Heart left ventricle (tissue), 13 donors: ENCODE results near the gene UPK3BL2.
"Not testable (repeated sequence)": the region's sequence is repeated elsewhere in the genome, so short reads cannot be mapped to it uniquely, and the experiment has no call there.

ENCODE experiments used
- POLR2A ChIP-seq, 2 donors: fragments of 450-650 bp; IDR thresholded peaks; one replicate each; pipeline ENCODE4 v1.6.1; 2017; ENCODE audit warnings: antibody characterized with exemption in 2 of 2, mild to moderate bottlenecking in 2 of 2, moderate library complexity in 2 of 2
- TF ChIP-seq, protein P1 (sequence below), 12 donors: fragments of 200-600 bp; sonication (generic) in 4 of 12; IDR thresholded peaks; one replicate each; pipeline versions ENCODE4 v1.5.0 to v1.8.0; 2018 to 2022; ENCODE audit warnings: antibody characterized with exemption in 12 of 12, mild to moderate bottlenecking in 5 of 12
- donor health status: ischemic (EF 13 %, LVEDD 7.1; RV severe dilation, severe dysfunction).
- donor health status: DM: no; HTN: yes; CAD: no.
- donor health status: DM: no; HTN: no; CAD: no.
- donor health status: ischemic (EF 25% LVEDD 6.9; RV normal size, moderate dysfunction).
- donor health status: ischemic (EF 25% LVEDD 5.7; RV mildly dilated, moderate dysfunction).
- donor health status: ischemic (EF 35%, LVEDD 5.7; RV mildly dilated, moderate dysfunction).
- donor health status: nonischemic (EF 11% LVEDD 7.7; RV severe dilation, severe dysfunction).
- donor health status: DM: yes; HTN: yes; CAD: no.
- donor health status: PGD.
- donor health status: ischemic (EF 29% LVEDD 5.4; RV normal size, mild dysfunction).
- donor health status: nonischemic (EF 23%, LVEDD 6.1; RV moderate dilation, normal function).

DNA sequence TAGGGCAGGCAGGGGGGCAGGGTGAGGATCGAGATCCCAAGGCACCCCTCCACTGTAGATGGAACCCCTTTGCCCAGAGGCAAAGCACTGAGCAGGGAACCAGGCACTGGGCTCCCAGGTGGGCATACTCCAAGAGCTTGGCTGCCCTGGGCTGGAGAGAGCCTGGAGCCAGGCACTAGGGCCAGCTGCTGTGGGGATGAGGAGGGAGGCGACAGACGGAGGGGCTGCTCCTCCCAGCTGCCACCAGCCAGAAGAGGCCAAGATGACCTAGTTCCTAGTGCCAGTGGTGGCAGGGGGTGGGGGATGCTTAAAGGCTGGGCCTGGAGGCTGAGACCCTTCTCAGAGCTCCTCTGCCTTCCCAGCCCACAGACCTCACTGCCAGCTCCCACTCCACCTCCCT is 27.6 kb downstream of the UPK3BL2 start:
- TF ChIP-seq, protein P1, sequence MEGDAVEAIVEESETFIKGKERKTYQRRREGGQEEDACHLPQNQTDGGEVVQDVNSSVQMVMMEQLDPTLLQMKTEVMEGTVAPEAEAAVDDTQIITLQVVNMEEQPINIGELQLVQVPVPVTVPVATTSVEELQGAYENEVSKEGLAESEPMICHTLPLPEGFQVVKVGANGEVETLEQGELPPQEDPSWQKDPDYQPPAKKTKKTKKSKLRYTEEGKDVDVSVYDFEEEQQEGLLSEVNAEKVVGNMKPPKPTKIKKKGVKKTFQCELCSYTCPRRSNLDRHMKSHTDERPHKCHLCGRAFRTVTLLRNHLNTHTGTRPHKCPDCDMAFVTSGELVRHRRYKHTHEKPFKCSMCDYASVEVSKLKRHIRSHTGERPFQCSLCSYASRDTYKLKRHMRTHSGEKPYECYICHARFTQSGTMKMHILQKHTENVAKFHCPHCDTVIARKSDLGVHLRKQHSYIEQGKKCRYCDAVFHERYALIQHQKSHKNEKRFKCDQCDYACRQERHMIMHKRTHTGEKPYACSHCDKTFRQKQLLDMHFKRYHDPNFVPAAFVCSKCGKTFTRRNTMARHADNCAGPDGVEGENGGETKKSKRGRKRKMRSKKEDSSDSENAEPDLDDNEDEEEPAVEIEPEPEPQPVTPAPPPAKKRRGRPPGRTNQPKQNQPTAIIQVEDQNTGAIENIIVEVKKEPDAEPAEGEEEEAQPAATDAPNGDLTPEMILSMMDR (IDR thresholded peaks at IDR 0.05): not testable (repeated sequence)
- TF ChIP-seq POLR2A (IDR thresholded peaks at IDR 0.05): not testable (repeated sequence)
